RWPE1 (cell line): ENCODE results near the gene DNAJB6.
A peak's percentile ranks its signal among the peaks of the same experiment; 100 is the strongest.

Experiments used
- CTCF ChIA-PET: fragments of 350-600 bp; sonication (Branson Sonifier 250); formaldehyde crosslinking; extraction: SDS; loops from one replicate; lab custom pipeline; 2021; lab: Yijun Ruan, JAX
- POLR2A ChIA-PET: fragments of 400-600 bp; formaldehyde crosslinking; extraction: SDS; loops from one replicate; lab custom pipeline; 2020; ENCODE audit warnings: antibody characterized with exemption; ENCODE audit not compliant: low non-redundant PET; lab: Yijun Ruan, JAX
- DNase-seq: peaks from one replicate; pipeline ENCODE4 v3.0.0; 2012; ENCODE audit warnings: low spot score
- H3K27ac ChIP-seq: fragments of 450-650 bp; 2 replicates; pipeline ENCODE4 v1.5.1; 2017
- CTCF ChIP-seq: fragments of 450-650 bp; conservative IDR thresholded peaks from 2 replicates; pipeline ENCODE4 v1.5.1; 2017; ENCODE audit warnings: low read depth, mild to moderate bottlenecking

Gene DNAJB6

GRCh38 chr7:157410831-157411556 lies 74.2 kb downstream of the DNAJB6 start:
- no peak overlapping the region for H3K27ac ChIP-seq
- TF ChIP-seq CTCF = no peak

GRCh38 chr7:157411580-157411979 lies 74.8 kb downstream of the DNAJB6 start:
- TF ChIP-seq CTCF = no peak
- ChIA-PET POLR2A (no interaction called here), CTCF (interaction anchor here (0.7 kb wide), 1 partner anchor 23 kb away, joined by 3 read pairs; no protein-coding TSS in a partner anchor)
- DNase-seq = peak; percentile 31
- peak overlapping the region; percentile 19; the same call in 1 of the 2 replicates for H3K27ac ChIP-seq

More at GRCh38 chr7:157410831-157411556, 74.2 kb downstream of the DNAJB6 start:
- POLR2A ChIA-PET = no interaction called here
- no peak for DNase-seq
- CTCF ChIA-PET = no interaction called here

GRCh38 chr7:157412021-157412443 lies 75.2 kb downstream of the DNAJB6 start:
- no peak for TF ChIP-seq CTCF
- DNase-seq = peak; percentile 30
- H3K27ac ChIP-seq = peak overlapping the region; percentile 9; the same call in 1 of the 2 replicates
- ChIA-PET CTCF (interaction anchor here (0.7 kb wide), 1 partner anchor 23 kb away, joined by 3 read pairs; no protein-coding TSS in a partner anchor), POLR2A (no interaction called here)

GRCh38 chr7:157412491-157413180 lies 75.8 kb downstream of the DNAJB6 start:
- peak overlapping the region; percentile 9; the same call in 1 of the 2 replicates for H3K27ac ChIP-seq
- ChIA-PET POLR2A (no interaction called here), CTCF (interaction anchor here (0.7 kb wide), 1 partner anchor 24 kb away, joined by 3 read pairs; no protein-coding TSS in a partner anchor)
- no peak for DNase-seq
- TF ChIP-seq CTCF = no peak

- ChIA-PET POLR2A (no interaction called here), CTCF (no interaction called here)
- no peak for DNase-seq
- no peak for TF ChIP-seq CTCF
- H3K27ac ChIP-seq = no peak overlapping the region
Observed at GRCh38 chr7:157413881-157414701, 77.3 kb downstream of the DNAJB6 start.

- DNase-seq = no peak
- no peak overlapping the region for H3K27ac ChIP-seq
- ChIA-PET CTCF (no interaction called here), POLR2A (no interaction called here)
- TF ChIP-seq CTCF = no peak
Observed at GRCh38 chr7:157414702-157415096, 77.9 kb downstream of the DNAJB6 start.
